Mammary epithelial cell (primary cell): ENCODE measurements around the gene AGPS.

Experiments
- EZH2 ChIP-seq: IDR thresholded peaks from 2 replicates; pipeline ENCODE4 v1.6.1; 2012; ENCODE audit warnings: low read length, inconsistent platforms, borderline replicate concordance
- TF ChIP-seq, protein P1 (sequence below), 2 donors: IDR thresholded peaks in 1 of 2; conservative IDR thresholded peaks in 1 of 2; 2 replicates each; pipeline ENCODE4 v1.5.1; 2011 to 2012; ENCODE audit warnings: inconsistent platforms in 2 of 2, low read length in 2 of 2, mild to moderate bottlenecking in 2 of 2, control low read depth in 1 of 2, low read depth in 1 of 2; ENCODE audit not compliant: insufficient read depth in 1 of 2; ENCODE audit errors: extremely low read depth in 1 of 2

GRCh38 chr2:177559638-177560037, 167.1 kb downstream of the AGPS start:
- TF ChIP-seq, protein P1, sequence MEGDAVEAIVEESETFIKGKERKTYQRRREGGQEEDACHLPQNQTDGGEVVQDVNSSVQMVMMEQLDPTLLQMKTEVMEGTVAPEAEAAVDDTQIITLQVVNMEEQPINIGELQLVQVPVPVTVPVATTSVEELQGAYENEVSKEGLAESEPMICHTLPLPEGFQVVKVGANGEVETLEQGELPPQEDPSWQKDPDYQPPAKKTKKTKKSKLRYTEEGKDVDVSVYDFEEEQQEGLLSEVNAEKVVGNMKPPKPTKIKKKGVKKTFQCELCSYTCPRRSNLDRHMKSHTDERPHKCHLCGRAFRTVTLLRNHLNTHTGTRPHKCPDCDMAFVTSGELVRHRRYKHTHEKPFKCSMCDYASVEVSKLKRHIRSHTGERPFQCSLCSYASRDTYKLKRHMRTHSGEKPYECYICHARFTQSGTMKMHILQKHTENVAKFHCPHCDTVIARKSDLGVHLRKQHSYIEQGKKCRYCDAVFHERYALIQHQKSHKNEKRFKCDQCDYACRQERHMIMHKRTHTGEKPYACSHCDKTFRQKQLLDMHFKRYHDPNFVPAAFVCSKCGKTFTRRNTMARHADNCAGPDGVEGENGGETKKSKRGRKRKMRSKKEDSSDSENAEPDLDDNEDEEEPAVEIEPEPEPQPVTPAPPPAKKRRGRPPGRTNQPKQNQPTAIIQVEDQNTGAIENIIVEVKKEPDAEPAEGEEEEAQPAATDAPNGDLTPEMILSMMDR (conservative IDR thresholded peaks at IDR 0.05 in 1 of 2, IDR thresholded peaks at IDR 0.05 in 1 of 2; ENCODE audit: extremely low read depth in 1 of 2, insufficient read depth in 1 of 2, low read depth in 1 of 2, low read length in 2 of 2), result no peak
- TF ChIP-seq EZH2, result no peak
